Measurements from ENCODE around the gene AGBL3.

Gene AGBL3

GRCh38 chr7:135177028-135177696 lies 190.9 kb downstream of the AGBL3 start:
- H3K4me3 ChIP-seq, result no peak overlapping the region
- H3K27me3 ChIP-seq, result no peaks in the 10 kb centered on the region
- TF ChIP-seq CTCF (IDR thresholded peaks at IDR 0.05), result no peak
- intact Hi-C loops (cut with DNase I; ENCODE audit: low total_unique reads), result no loop called here
- H3K9me3 ChIP-seq, result peaks cover 1 to 20% (median 17%) of the 10 kb centered on the region in 3 donors
- DNase-seq, result no peak
- H3K27ac ChIP-seq, result no peak overlapping the region
- peaks cover 15 to 23% (median 21%) of the 10 kb centered on the region in 3 donors for H3K36me3 ChIP-seq
- H3K4me1 ChIP-seq, result peaks cover 0 to 6% (median 0%) of the 10 kb centered on the region in 4 donors

- TF ChIP-seq CTCF (IDR thresholded peaks at IDR 0.05), result no peak
- Histone ChIP-seq H3K4me3 (no peak overlapping the region), H3K9me3 (peaks cover 3 to 29% (median 24%) of the 10 kb centered on the region in 3 donors), H3K4me1 (peaks cover 0 to 6% (median 0%) of the 10 kb centered on the region in 4 donors), H3K36me3 (peaks cover 27 to 35% (median 33%) of the 10 kb centered on the region in 3 donors), H3K27me3 (no peaks in the 10 kb centered on the region), H3K27ac (no peak overlapping the region)
- intact Hi-C loops (cut with DNase I; ENCODE audit: low total_unique reads), result no loop called here
- DNase-seq, result peak in 1 of 2 donors; percentile 11
Observed at GRCh38 chr7:135178364-135178763, 192.1 kb downstream of the AGBL3 start.

DNA sequence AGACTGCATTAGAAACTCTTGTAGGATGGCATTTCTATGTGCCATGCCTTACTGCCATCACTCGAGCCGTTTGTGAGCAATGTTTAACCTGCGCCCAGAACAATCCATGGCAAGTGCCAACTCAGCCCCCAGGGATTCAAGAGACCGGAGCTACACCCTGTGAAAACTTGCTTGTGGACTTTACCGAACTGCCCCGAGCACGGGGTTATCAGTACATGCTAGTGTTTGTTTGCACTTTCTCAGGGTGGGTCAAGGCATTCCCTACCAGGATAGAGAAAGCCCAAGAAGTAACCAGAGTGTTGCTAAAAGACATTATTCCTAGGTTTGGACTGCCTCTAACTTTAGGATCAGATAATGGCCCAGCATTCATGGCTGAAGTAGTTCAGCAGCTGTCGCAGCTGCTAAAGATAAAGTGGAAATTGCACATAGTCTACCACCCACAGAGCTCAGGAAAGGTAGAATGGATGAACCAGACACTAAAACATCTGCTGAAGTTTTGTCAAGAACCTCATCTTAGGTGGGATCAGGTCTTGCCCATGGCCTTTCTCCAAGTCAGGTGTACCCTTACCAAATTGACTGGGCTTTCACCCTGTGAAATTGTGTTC lies 193.1 kb downstream of the AGBL3 start:
- TF ChIP-seq CTCF (IDR thresholded peaks at IDR 0.05), result no peak
- Histone ChIP-seq H3K4me3 (no peak overlapping the region), H3K9me3 (peaks cover 3 to 29% (median 24%) of the 10 kb centered on the region in 3 donors), H3K27ac (no peak overlapping the region), H3K27me3 (no peaks in the 10 kb centered on the region), H3K4me1 (peaks cover 0 to 6% (median 0%) of the 10 kb centered on the region in 4 donors), H3K36me3 (peaks cover 37 to 45% (median 44%) of the 10 kb centered on the region in 3 donors)
- peak in 1 of 2 donors; percentile 49 for DNase-seq
- intact Hi-C loops (cut with DNase I; ENCODE audit: low total_unique reads), result no loop called here

GRCh38 chr7:135180122-135180521 lies 193.8 kb downstream of the AGBL3 start:
- DNase-seq, result peak in 1 of 2 donors; percentile 19
- Histone ChIP-seq H3K27me3 (no peaks in the 10 kb centered on the region), H3K4me1 (peaks cover 0 to 6% (median 0%) of the 10 kb centered on the region in 4 donors), H3K36me3 (peaks cover 43 to 52% (median 51%) of the 10 kb centered on the region in 3 donors), H3K27ac (no peak overlapping the region), H3K9me3 (peaks cover 3 to 29% (median 24%) of the 10 kb centered on the region in 3 donors), H3K4me3 (no peak overlapping the region)
- intact Hi-C loops (cut with DNase I; ENCODE audit: low total_unique reads), result no loop called here
- no peak for TF ChIP-seq CTCF (IDR thresholded peaks at IDR 0.05)

GRCh38 chr7:135181261-135181928 lies 195.1 kb downstream of the AGBL3 start:
- H3K27ac ChIP-seq, result no peak overlapping the region
- peaks cover 56 to 65% (median 63%) of the 10 kb centered on the region in 3 donors for H3K36me3 ChIP-seq
- no peak for TF ChIP-seq CTCF (IDR thresholded peaks at IDR 0.05)
- peaks cover 0 to 6% (median 0%) of the 10 kb centered on the region in 4 donors for H3K4me1 ChIP-seq
- no peak overlapping the region for H3K4me3 ChIP-seq
- H3K27me3 ChIP-seq, result no peaks in the 10 kb centered on the region
- H3K9me3 ChIP-seq, result peaks cover 3 to 29% (median 24%) of the 10 kb centered on the region in 3 donors
- intact Hi-C loops (cut with DNase I; ENCODE audit: low total_unique reads), result no loop called here
- no peak for DNase-seq
